NCI-H1694 treated with DMSO at 0.1 percent for 48 hours (cell line): ENCODE data around the gene CMTM8.

ENCODE experiments used
- DNase-seq: peaks from one replicate; lab custom pipeline; 2025; lab: John Stamatoyannopoulos, UW

CMTM8 gene

GRCh38 chr3:32410367-32411246, 172.1 kb downstream of the CMTM8 start:
- DNase-seq: no peak

- no peak for DNase-seq
These were observed 173.0 kb downstream of the CMTM8 start for GRCh38 chr3:32411442-32411841.

- DNase-seq: no peak
These were observed 174.4 kb downstream of the CMTM8 start for GRCh38 chr3:32412887-32413286.

GRCh38 chr3:32413845-32414521, 175.5 kb downstream of the CMTM8 start:
- no peak for DNase-seq

- no peak for DNase-seq
These were observed 176.2 kb downstream of the CMTM8 start for GRCh38 chr3:32414522-32415202.

- no peak for DNase-seq
These were observed 181.3 kb downstream of the CMTM8 start for GRCh38 chr3:32419742-32420125.
